ENCODE measurements around the gene EPAS1. TPM values are rescaled to one million over a fixed set of nuclear protein-coding genes. Genes with fewer than 3 reads are reported as not detected.

EPAS1 gene
- total RNA-seq, 1 donor from 2014 or later: 99.8 TPM

- Histone ChIP-seq H3K27me3 (ENCODE audit: control insufficient read depth, insufficient read depth, low read length) (no peaks in the 10 kb centered on the region), H3K4me3 (ENCODE audit: low read depth, low read length) (no peak overlapping the region), H3K36me3 (ENCODE audit: control insufficient read depth, insufficient read depth, low read length) (no peaks in the 10 kb centered on the region)
- DNase-seq (ENCODE audit: low read depth): no peak
- no peak for TF ChIP-seq CTCF (IDR thresholded peaks at IDR 0.05; ENCODE audit: insufficient read depth, low read length, severe bottlenecking)
- no peak for FAIRE-seq
These were observed 39.2 kb downstream of the EPAS1 start for GRCh38 chr2:46336283-46336959.

GRCh38 chr2:46337208-46337994 lies 40.2 kb downstream of the EPAS1 start:
- no peak for FAIRE-seq
- no peak for TF ChIP-seq CTCF (IDR thresholded peaks at IDR 0.05; ENCODE audit: insufficient read depth, low read length, severe bottlenecking)
- DNase-seq (ENCODE audit: low read depth): no peak
- Histone ChIP-seq H3K36me3 (ENCODE audit: control insufficient read depth, insufficient read depth, low read length) (no peaks in the 10 kb centered on the region), H3K27me3 (ENCODE audit: control insufficient read depth, insufficient read depth, low read length) (no peaks in the 10 kb centered on the region), H3K4me3 (ENCODE audit: low read depth, low read length) (no peak overlapping the region)

- Histone ChIP-seq H3K36me3 (ENCODE audit: control insufficient read depth, insufficient read depth, low read length) (no peaks in the 10 kb centered on the region), H3K4me3 (ENCODE audit: low read depth, low read length) (no peak overlapping the region), H3K27me3 (ENCODE audit: control insufficient read depth, insufficient read depth, low read length) (no peaks in the 10 kb centered on the region)
- TF ChIP-seq CTCF (IDR thresholded peaks at IDR 0.05; ENCODE audit: insufficient read depth, low read length, severe bottlenecking): no peak
- DNase-seq (ENCODE audit: low read depth): no peak
- FAIRE-seq: no peak
These were observed 41.5 kb downstream of the EPAS1 start for GRCh38 chr2:46338674-46339073.

- Histone ChIP-seq H3K27me3 (ENCODE audit: control insufficient read depth, insufficient read depth, low read length) (no peaks in the 10 kb centered on the region), H3K4me3 (ENCODE audit: low read depth, low read length) (no peak overlapping the region), H3K36me3 (ENCODE audit: control insufficient read depth, insufficient read depth, low read length) (no peaks in the 10 kb centered on the region)
- no peak for TF ChIP-seq CTCF (IDR thresholded peaks at IDR 0.05; ENCODE audit: insufficient read depth, low read length, severe bottlenecking)
- no peak for DNase-seq (ENCODE audit: low read depth)
- FAIRE-seq: no peak
These were observed 42.0 kb downstream of the EPAS1 start for GRCh38 chr2:46339200-46339599.

GRCh38 chr2:46339676-46340459 lies 42.7 kb downstream of the EPAS1 start:
- H3K4me3 ChIP-seq (ENCODE audit: low read depth, low read length): no peak overlapping the region
- H3K36me3 ChIP-seq (ENCODE audit: control insufficient read depth, insufficient read depth, low read length): no peaks in the 10 kb centered on the region
- no peak for TF ChIP-seq CTCF (IDR thresholded peaks at IDR 0.05; ENCODE audit: insufficient read depth, low read length, severe bottlenecking)
- no peaks in the 10 kb centered on the region for H3K27me3 ChIP-seq (ENCODE audit: control insufficient read depth, insufficient read depth, low read length)
- FAIRE-seq (no peak), DNase-seq (ENCODE audit: low read depth) (no peak)

Data from bronchial epithelial cell (primary cell).